H1 (cell line): ENCODE results near the gene PRSS8. TPM values are rescaled to one million over a fixed set of nuclear protein-coding genes. Genes with fewer than 3 reads are reported as not detected.

ENCODE experiments used
- BCL11A ChIP-seq, 2 experiments: IDR thresholded peaks; one replicate each; pipeline ENCODE4 v1.6.1; 2011; ENCODE audit warnings: low read depth in 2 of 2, low read length in 2 of 2, mild to moderate bottlenecking in 2 of 2
- CTBP2 ChIP-seq: IDR thresholded peaks from 2 replicates; pipeline ENCODE4 v1.7.0; 2011; ENCODE audit warnings: borderline replicate concordance, mild to moderate bottlenecking, moderate library complexity, mixed read lengths, low read length; ENCODE audit not compliant: insufficient read depth, insufficient read length
- CTCF ChIP-seq, 3 experiments: IDR thresholded peaks; 1 replicate in 2 of 3; 2 replicates in 1 of 3; pipeline versions ENCODE4 v1.5.1 to v1.6.1; 2011; ENCODE audit warnings: low read length in 3 of 3, mild to moderate bottlenecking in 3 of 3, inconsistent platforms in 2 of 3, low read depth in 1 of 3, moderate library complexity in 1 of 3; ENCODE audit not compliant: insufficient read depth in 1 of 3; ENCODE audit errors: control extremely low read depth in 1 of 3
- EP300 ChIP-seq, 2 experiments: IDR thresholded peaks; 1 replicate in 1 of 2; 2 replicates in 1 of 2; pipeline ENCODE4 v1.6.1; 2011 to 2012; ENCODE audit warnings: low read depth in 2 of 2, low read length in 2 of 2, mild to moderate bottlenecking in 2 of 2, borderline replicate concordance in 1 of 2, inconsistent platforms in 1 of 2, moderate library complexity in 1 of 2
- EZH2 ChIP-seq: fragments of 200-600 bp; sonication (generic); IDR thresholded peaks from 2 replicates; pipeline ENCODE4 v1.7.1; 2012; ENCODE audit warnings: low read depth, mild to moderate bottlenecking, moderate library complexity, low read length, inconsistent platforms; ENCODE audit not compliant: severe bottlenecking
- GTF2F1 ChIP-seq: IDR thresholded peaks from 2 replicates; pipeline ENCODE4 v1.6.1; 2012; ENCODE audit warnings: low read depth, low read length, improper control_type of control experiment, borderline replicate concordance
- KDM1A ChIP-seq: fragments of 200-600, 300-600 bp; sonication (generic); IDR thresholded peaks from 2 replicates; pipeline ENCODE4 v1.7.1; 2016; ENCODE audit warnings: mild to moderate bottlenecking, low read length, borderline replicate concordance
- MAX ChIP-seq: IDR thresholded peaks from 2 replicates; pipeline ENCODE4 v1.6.1; 2012; ENCODE audit warnings: inconsistent platforms
- NANOG ChIP-seq: IDR thresholded peaks from 2 replicates; pipeline ENCODE4 v1.6.1; 2011; ENCODE audit warnings: low read length, low read depth, mild to moderate bottlenecking, inconsistent platforms; ENCODE audit not compliant: insufficient read depth, poor library complexity, severe bottlenecking
- RAD21 ChIP-seq, 2 experiments: IDR thresholded peaks in 1 of 2; conservative IDR thresholded peaks in 1 of 2; 2 replicates each; pipeline ENCODE4 v1.6.1; 2011; ENCODE audit warnings: low read depth in 2 of 2, low read length in 2 of 2, improper control_type of control experiment in 1 of 2, inconsistent platforms in 1 of 2, mild to moderate bottlenecking in 1 of 2, moderate library complexity in 1 of 2
- SIN3A ChIP-seq, 2 experiments: IDR thresholded peaks in 1 of 2; conservative IDR thresholded peaks in 1 of 2; 2 replicates each; pipeline ENCODE4 v1.6.1; 2011 to 2012; ENCODE audit warnings: low read length in 2 of 2, improper control_type of control experiment in 1 of 2, low read depth in 1 of 2, mild to moderate bottlenecking in 1 of 2
- SP1 ChIP-seq: IDR thresholded peaks from 2 replicates; pipeline ENCODE4 v1.6.1; 2011; ENCODE audit warnings: low read depth, low read length
- SP2 ChIP-seq: IDR thresholded peaks from 2 replicates; pipeline ENCODE4 v1.6.1; 2012; ENCODE audit warnings: mild to moderate bottlenecking, low read length, inconsistent platforms
- TAF1 ChIP-seq: IDR thresholded peaks from 2 replicates; pipeline ENCODE4 v1.6.1; 2011; ENCODE audit warnings: mild to moderate bottlenecking, low read depth, low read length
- ZNF274 ChIP-seq: IDR thresholded peaks from 2 replicates; pipeline ENCODE4 v1.7.0; 2012; ENCODE audit warnings: low read length, borderline replicate concordance; ENCODE audit errors: extremely low read depth
- polyA plus RNA-seq, 7 experiments: library from polyadenylated mRNA; depleted of rRNA in 3 of 7; stranded (reverse) in 5 of 7; unstranded in 2 of 7; fragments of >200 nt in 5 of 7; fragments of 200-250 nt in 2 of 7; gene quantifications; 1 replicate in 5 of 7; 2 replicates in 1 of 7; 4 replicates in 1 of 7; pipeline versions ENCODE4 v1.2.1 to v1.2.3, GENCODE V29; 2011 to 2013; ENCODE audit warnings: missing spikeins in 2 of 7, mixed read lengths in 2 of 7
- total RNA-seq: library from RNA; stranded (reverse); fragmentation: NEBNext Ultra II Directional; extraction: Animal tissue kit (Norgen Biotek cat#: 25700); gene quantifications from 2 replicates; pipeline ENCODE4 v1.2.1, GENCODE V29; 2021
- TF ChIP-seq, protein P1 (sequence below): IDR thresholded peaks from 2 replicates; pipeline ENCODE4 v1.6.1; 2012; ENCODE audit warnings: low read length, inconsistent platforms
- TF ChIP-seq, protein P2 (sequence below): IDR thresholded peaks from 2 replicates; pipeline ENCODE4 v1.6.1; 2012; ENCODE audit warnings: inconsistent platforms

The PRSS8 gene
- total and polyA plus RNA-seq, 2 of the 8 experiments (the other 6 are each of a cell fraction or from before 2014, with no cell fraction given): 87.7 to 273 TPM

- TF ChIP-seq CTCF (IDR thresholded peaks at IDR 0.05; ENCODE audit: control extremely low read depth in 1 of 3, insufficient read depth in 1 of 3, low read depth in 1 of 3, low read length in 3 of 3) (no peak), MAX (no peak; the same call in 1 of the 2 replicates), KDM1A (no peak), SP2 (no peak), NANOG (peak; percentile 49), TAF1 (peak; percentile 70; the same call in 1 of the 2 replicates), GTF2F1 (no peak), EP300 (IDR thresholded peaks at IDR 0.05; ENCODE audit: borderline replicate concordance in 1 of 2, low read depth in 2 of 2, low read length in 2 of 2) (no peak), BCL11A (IDR thresholded peaks at IDR 0.05; ENCODE audit: low read depth in 2 of 2, low read length in 2 of 2) (no peak), ZNF274 (no peak), CTBP2 (no peak), EZH2 (no peak), SIN3A (conservative IDR thresholded peaks at IDR 0.05 in 1 of 2, IDR thresholded peaks at IDR 0.05 in 1 of 2; ENCODE audit: low read depth in 1 of 2, low read length in 2 of 2) (peak in 1 of 2 experiments; percentile 16; a peak in 1 of 4 replicates), SP1 (0 out of 2 replicates have a peak, but pooled peaks have one; percentile 35), RAD21 (IDR thresholded peaks at IDR 0.05 in 1 of 2, conservative IDR thresholded peaks at IDR 0.05 in 1 of 2; ENCODE audit: low read depth in 2 of 2, low read length in 2 of 2) (no peak)
- TF ChIP-seq, protein P1, sequence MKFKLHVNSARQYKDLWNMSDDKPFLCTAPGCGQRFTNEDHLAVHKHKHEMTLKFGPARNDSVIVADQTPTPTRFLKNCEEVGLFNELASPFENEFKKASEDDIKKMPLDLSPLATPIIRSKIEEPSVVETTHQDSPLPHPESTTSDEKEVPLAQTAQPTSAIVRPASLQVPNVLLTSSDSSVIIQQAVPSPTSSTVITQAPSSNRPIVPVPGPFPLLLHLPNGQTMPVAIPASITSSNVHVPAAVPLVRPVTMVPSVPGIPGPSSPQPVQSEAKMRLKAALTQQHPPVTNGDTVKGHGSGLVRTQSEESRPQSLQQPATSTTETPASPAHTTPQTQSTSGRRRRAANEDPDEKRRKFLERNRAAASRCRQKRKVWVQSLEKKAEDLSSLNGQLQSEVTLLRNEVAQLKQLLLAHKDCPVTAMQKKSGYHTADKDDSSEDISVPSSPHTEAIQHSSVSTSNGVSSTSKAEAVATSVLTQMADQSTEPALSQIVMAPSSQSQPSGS: no peak
- TF ChIP-seq, protein P2, sequence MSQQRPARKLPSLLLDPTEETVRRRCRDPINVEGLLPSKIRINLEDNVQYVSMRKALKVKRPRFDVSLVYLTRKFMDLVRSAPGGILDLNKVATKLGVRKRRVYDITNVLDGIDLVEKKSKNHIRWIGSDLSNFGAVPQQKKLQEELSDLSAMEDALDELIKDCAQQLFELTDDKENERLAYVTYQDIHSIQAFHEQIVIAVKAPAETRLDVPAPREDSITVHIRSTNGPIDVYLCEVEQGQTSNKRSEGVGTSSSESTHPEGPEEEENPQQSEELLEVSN: no peak
These were observed 41.0 kb downstream of the PRSS8 start, which contains the start of gene VKORC1 (continued) for GRCh38 chr16:31094424-31095120.
